HPDE6-E6E7 (cell line): ENCODE results near the gene GNAS-AS1.

ENCODE experiments used
- DNase-seq: peaks from one replicate; pipeline ENCODE4 v3.0.0; 2011; ENCODE audit warnings: missing footprints; ENCODE audit errors: extremely low spot score

Gene GNAS-AS1

GRCh38 chr20:58783511-58784011 is 67.1 kb downstream of the GNAS-AS1 start:
- DNase-seq, result no peak

DNA sequence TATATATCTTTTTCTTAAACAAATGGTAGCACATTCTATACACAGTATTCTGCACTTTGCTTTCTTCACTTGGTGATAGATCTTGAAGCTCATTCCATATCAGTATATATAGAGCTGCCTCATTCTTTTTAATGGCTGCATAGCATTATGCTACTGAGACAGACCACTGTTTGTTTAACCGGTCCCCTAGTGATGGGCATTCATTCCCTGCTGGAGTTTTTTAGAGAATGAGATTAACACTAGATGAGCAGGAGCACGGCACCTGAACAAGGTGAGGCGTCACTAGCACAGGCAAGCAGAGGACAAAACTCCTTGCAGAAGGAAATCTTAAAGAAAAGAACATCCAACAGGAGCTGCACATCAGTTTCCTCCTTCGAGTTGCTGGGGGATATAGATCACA is 69.6 kb downstream of the GNAS-AS1 start:
- no peak for DNase-seq

- DNase-seq, result no peak
Observed at GRCh38 chr20:58778760-58779159, 71.9 kb downstream of the GNAS-AS1 start.

DNA sequence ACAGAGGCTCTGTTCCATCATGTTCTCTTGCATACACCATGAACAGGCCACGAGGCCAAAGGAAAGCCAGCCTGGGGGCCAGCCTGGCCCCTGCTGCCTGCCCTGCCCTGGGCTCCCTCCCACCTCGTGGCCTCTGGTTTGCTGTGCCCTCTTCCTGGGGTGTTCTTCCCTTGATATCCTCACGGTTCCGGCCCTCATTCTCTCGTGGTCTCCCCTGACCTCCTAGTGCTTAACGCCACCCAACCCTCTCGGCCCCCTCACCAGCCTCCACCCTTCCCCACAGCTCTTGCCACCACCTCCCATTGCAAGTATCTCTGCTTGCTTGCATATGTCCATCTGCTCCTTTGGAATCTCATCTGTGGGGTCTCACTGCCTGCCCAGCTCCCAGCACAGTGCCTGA is 73.0 kb downstream of the GNAS-AS1 start:
- DNase-seq, result no peak

DNA sequence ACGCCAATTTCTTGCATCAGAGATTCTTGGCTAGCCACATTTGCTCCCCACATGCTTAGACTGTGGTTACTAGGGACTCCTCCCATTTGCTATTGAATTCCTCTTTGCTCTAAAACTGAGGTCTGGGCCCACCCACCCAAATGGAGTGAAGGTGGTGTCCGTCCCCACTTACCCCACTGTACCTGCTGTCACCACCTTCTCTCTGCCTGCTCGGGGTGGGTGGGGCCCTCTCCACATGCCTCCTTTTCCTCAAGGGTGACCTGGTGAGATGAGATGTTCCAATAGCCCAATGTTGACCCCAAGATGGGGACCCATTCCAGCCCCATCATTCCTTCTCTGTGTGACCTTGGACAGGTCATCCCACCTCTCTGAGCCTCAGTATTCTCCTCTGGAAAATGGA is 74.6 kb downstream of the GNAS-AS1 start:
- DNase-seq, result no peak

GRCh38 chr20:58775371-58775770 is 75.3 kb downstream of the GNAS-AS1 start:
- DNase-seq, result no peak

DNA sequence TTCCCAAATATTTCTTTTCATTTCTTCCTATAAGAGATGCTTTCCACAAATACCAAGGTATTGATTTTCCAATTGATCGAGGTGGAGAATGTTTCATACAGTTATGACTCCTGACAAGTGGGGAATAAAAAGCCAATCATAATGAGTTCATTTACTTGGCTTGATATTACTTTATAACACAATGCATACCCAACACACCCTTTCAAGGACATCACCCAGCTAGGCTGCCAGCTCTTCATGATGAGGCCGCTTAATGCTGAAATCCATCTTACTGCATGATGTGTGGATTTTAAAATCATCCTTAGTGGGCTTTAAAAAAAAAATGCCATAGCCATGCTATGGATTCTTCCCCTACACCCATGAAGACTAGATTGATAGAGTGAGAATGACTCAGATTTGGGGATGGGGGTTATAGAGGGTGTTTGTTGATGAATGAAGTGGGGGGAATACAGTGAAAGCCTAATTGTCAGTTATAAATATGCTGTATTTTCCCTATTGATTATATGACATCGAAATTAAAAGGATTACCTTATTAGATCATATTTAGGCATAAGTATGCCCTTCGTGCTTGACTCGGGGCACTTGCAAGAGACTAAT is 75.9 kb downstream of the GNAS-AS1 start:
- DNase-seq, result no peak

DNA sequence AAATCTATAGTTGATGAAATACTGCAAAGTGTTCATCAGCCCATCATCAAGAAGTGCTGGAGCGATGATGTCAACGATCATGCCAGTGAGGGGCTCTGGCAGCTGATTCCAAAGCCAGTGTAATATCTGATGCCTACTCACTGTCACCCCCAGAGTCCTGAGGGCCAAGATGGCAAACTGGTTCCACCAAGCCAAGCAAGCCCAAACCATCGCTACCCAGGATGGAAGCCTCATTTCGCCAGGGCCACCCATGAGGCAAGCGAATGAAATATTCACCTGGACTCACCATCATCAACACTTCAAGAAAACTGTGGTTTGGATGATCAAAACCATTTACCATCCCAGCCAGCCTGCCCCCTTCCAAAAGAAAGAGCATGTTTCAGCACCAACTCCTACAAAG is 76.5 kb downstream of the GNAS-AS1 start:
- DNase-seq, result no peak

DNA sequence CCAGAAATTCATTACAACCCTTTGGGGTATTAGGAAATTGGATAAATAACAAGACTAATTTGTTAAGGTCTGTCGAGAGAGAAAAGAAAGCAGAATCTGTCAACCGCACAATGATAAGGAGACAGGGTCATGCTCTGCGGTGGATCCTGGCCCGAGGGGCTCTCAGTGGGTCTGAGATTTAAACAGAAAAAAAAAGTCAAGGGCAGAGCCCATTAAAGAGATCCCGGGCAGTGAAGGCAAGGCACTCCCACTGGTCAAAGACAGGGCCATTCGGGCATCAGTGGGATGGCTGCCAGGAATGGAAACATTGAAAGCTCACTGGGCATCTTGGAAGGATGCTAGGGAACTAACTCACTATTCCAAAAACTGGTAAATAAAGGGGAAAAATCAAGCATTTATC is 77.9 kb downstream of the GNAS-AS1 start:
- no peak for DNase-seq
